Measurements from ENCODE around the gene BBOF1. TPM values are rescaled to one million over a fixed set of nuclear protein-coding genes. Genes with fewer than 3 reads are reported as not detected.
"Not testable (repeated sequence)": the region's sequence is repeated elsewhere in the genome, so short reads cannot be mapped to it uniquely, and the experiment has no call there.

BBOF1 gene
- total RNA-seq, 1 experiment from 2014 or later, result 6.8 TPM

DNA sequence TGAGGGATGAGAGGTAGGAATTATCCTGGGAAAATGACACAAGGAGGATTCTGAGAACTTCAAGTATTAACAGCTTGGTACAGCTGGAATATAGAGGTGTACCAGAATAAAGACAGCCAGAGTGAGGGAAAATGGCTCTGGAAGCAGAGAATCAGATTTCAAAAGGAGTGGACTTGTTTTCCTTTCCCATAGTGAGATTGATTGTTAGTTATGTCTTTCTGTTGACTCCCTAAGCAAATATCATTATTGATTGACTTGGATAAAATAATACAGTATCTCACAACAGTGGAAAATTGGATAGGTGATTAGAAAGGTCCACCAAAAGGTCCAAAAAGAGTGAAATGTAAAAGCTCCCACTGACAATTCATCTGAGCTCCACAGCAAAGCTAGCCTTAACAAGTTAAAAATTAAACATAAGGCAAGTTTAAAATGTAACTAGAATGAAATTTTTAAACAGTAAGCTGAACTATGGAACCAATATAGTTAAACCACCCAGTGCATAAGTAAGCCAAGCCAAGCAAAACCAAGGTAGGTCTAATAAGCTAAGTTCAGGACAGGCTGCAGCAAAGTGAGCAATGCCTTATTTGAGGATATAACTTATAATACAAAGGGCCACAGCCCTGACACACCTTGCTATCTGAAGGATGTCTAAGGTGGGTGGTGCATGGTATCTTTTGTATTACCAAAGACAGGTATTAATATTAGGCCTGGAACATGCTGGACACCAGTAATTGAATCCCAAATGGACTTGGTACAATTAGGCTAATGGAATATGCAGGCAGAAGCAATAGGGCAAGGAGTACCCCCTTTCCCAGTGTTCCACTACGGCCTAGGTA, 21.8 kb upstream of the BBOF1 start:
- no TSS peak for BruUV-seq (replicated peaks)
- TF ChIP-seq, protein P1, sequence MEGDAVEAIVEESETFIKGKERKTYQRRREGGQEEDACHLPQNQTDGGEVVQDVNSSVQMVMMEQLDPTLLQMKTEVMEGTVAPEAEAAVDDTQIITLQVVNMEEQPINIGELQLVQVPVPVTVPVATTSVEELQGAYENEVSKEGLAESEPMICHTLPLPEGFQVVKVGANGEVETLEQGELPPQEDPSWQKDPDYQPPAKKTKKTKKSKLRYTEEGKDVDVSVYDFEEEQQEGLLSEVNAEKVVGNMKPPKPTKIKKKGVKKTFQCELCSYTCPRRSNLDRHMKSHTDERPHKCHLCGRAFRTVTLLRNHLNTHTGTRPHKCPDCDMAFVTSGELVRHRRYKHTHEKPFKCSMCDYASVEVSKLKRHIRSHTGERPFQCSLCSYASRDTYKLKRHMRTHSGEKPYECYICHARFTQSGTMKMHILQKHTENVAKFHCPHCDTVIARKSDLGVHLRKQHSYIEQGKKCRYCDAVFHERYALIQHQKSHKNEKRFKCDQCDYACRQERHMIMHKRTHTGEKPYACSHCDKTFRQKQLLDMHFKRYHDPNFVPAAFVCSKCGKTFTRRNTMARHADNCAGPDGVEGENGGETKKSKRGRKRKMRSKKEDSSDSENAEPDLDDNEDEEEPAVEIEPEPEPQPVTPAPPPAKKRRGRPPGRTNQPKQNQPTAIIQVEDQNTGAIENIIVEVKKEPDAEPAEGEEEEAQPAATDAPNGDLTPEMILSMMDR (conservative IDR thresholded peaks at IDR 0.05), result no peak

DNA sequence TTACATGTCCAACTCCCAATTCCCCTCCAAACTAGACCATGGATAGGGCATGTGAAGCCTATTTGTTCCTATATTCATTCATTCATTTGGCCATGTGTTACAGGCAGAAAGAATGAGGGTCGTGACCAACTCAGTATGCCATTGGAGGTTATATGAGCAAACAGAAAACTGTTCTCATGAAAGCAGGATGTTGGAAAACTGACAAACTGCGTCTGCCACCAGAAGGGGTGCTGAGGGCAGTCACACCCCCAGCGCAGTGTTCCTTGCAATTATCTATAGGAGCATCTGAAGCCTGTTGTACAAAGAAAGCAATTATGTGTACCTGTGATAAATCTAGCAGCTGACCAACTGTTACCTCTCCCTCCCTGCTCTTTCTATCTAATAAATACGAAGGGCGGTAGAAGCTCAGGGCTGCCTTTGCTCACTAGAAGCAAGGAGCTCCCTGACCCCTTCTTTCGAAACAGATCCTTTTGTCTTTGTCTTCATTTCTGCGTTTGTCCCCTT, 21.2 kb upstream of the BBOF1 start:
- Histone ChIP-seq H3K27me3 (ENCODE audit: insufficient read depth, low read depth) (no peaks in the 10 kb centered on the region), H4K20me1 (ENCODE audit: insufficient read depth) (no peaks in the 10 kb centered on the region), H2AFZ (no peak overlapping the region), H3K4me1 (replicated peaks; ENCODE audit: insufficient read depth) (0 out of 2 replicates have a peak, but pooled peaks cover 4% of the 10 kb centered on the region), H3K27ac (no peak overlapping the region), H3K9me2 (ENCODE audit: insufficient read depth) (no peaks in the 10 kb centered on the region), H3K36me3 (ENCODE audit: low read depth) (no peaks in the 10 kb centered on the region), H3K9me3 (ENCODE audit: insufficient read depth, low read depth) (no peaks in the 10 kb centered on the region), H3K79me2 (ENCODE audit: low read depth) (no peaks in the 10 kb centered on the region), H3K4me3 (no peak overlapping the region), H3K4me2 (no peak overlapping the region), H3F3A (ENCODE audit: insufficient read depth, low read depth) (peaks cover 3% of the 10 kb centered on the region; the same call in 1 of the 2 replicates)
- POLR2A ChIA-PET (ENCODE audit: unreplicated experiment), result no interaction called here
- BruUV-seq (replicated peaks), result no TSS peak
- no peak for DNase-seq
- intact Hi-C loops (cut with micrococcal nuclease; ENCODE audit: unreplicated experiment), result no loop called here
- CTCF ChIA-PET, result no interaction called here
- TF ChIP-seq EZH2 (IDR thresholded peaks at IDR 0.05; ENCODE audit: low read depth), result no peak
- TF ChIP-seq, protein P1 (conservative IDR thresholded peaks at IDR 0.05), result no peak

More for the DNA sequence above, 21.8 kb upstream of the BBOF1 start:
- H3K27me3 ChIP-seq (ENCODE audit: insufficient read depth, low read depth), result no peaks in the 10 kb centered on the region
- H2AFZ ChIP-seq, result no peak overlapping the region
- no peaks in the 10 kb centered on the region for H3K9me2 ChIP-seq (ENCODE audit: insufficient read depth)
- no peak overlapping the region for H3K4me2 ChIP-seq
- intact Hi-C loops (cut with micrococcal nuclease; ENCODE audit: unreplicated experiment), result no loop called here
- CTCF ChIA-PET, result no interaction called here
- H3K27ac ChIP-seq, result no peak overlapping the region
- H3K4me1 ChIP-seq (replicated peaks; ENCODE audit: insufficient read depth), result 0 out of 2 replicates have a peak, but pooled peaks cover 4% of the 10 kb centered on the region
- POLR2A ChIA-PET (ENCODE audit: unreplicated experiment), result no interaction called here
- H3F3A ChIP-seq (ENCODE audit: insufficient read depth, low read depth), result peaks cover 3% of the 10 kb centered on the region; the same call in 1 of the 2 replicates
- no peaks in the 10 kb centered on the region for H4K20me1 ChIP-seq (ENCODE audit: insufficient read depth)
- H3K4me3 ChIP-seq, result no peak overlapping the region
- no peak for DNase-seq
- H3K36me3 ChIP-seq (ENCODE audit: low read depth), result no peaks in the 10 kb centered on the region
- no peaks in the 10 kb centered on the region for H3K9me3 ChIP-seq (ENCODE audit: insufficient read depth, low read depth)
- H3K79me2 ChIP-seq (ENCODE audit: low read depth), result no peaks in the 10 kb centered on the region

DNA sequence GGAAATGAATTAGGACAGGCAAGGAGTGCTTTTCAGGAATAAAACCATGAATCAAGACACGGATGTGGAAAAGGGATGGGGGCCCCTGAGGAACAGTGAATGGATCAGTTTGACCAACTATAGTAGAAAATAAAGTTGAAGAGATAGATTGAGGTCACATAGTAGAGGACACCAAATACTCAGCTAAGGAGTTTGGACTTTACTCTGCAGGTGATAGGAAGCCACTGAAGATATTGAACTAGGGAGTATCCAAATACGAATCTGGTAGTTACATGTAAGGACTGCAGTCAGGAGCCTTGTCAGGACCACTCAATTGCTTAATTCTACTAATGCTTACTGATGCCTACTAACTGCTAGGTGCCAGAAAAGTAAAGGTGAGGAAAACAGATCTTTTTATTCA, 20.4 kb upstream of the BBOF1 start:
- BruUV-seq (replicated peaks), result no TSS peak
- H3K9me3 ChIP-seq (ENCODE audit: insufficient read depth, low read depth), result no peaks in the 10 kb centered on the region
- intact Hi-C loops (cut with micrococcal nuclease; ENCODE audit: unreplicated experiment), result no loop called here
- H3K27me3 ChIP-seq (ENCODE audit: insufficient read depth, low read depth), result no peaks in the 10 kb centered on the region
- no peaks in the 10 kb centered on the region for H3K9me2 ChIP-seq (ENCODE audit: insufficient read depth)
- H3F3A ChIP-seq (ENCODE audit: insufficient read depth, low read depth), result no peaks in the 10 kb centered on the region; the same call in 1 of the 2 replicates
- no peak for DNase-seq
- H3K36me3 ChIP-seq (ENCODE audit: low read depth), result no peaks in the 10 kb centered on the region
- ChIA-PET POLR2A (ENCODE audit: unreplicated experiment) (no interaction called here), CTCF (interaction anchor here (0.6 kb wide), 1 partner anchor 19 kb away, joined by 6 read pairs; no protein-coding TSS in a partner anchor)
- H2AFZ ChIP-seq, result no peak overlapping the region
- H3K79me2 ChIP-seq (ENCODE audit: low read depth), result no peaks in the 10 kb centered on the region
- H3K4me2 ChIP-seq, result no peak overlapping the region
- 0 out of 2 replicates have a peak, but pooled peaks cover under 1% of the 10 kb centered on the region for H3K4me1 ChIP-seq (replicated peaks; ENCODE audit: insufficient read depth)
- TF ChIP-seq, protein P1 (conservative IDR thresholded peaks at IDR 0.05), result no peak
- no peak for TF ChIP-seq EZH2 (IDR thresholded peaks at IDR 0.05; ENCODE audit: low read depth)
- H4K20me1 ChIP-seq (ENCODE audit: insufficient read depth), result no peaks in the 10 kb centered on the region
- no peak overlapping the region for H3K27ac ChIP-seq
- H3K4me3 ChIP-seq, result no peak overlapping the region

DNA sequence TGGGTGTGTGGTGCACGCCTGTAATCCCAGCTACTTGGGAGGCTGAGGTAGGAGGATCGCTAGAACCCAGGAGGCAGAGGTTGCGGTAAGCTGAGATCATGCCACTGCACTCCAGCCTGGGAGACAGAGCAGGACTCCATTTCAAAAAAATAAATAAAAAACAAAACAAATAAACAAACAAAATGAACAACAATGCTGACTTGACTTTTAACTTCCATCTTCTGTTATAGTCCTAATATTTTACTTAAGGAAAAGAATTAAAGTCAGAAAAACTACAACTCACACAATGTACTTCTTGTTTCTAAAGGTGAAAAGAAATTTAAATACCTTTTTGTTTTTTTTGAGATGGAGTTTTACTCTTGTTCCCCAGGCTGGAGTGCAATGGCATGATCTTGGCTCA, 13.5 kb upstream of the BBOF1 start:
- H3K9me2 ChIP-seq (ENCODE audit: insufficient read depth); H3K4me1 ChIP-seq (replicated peaks; ENCODE audit: insufficient read depth); H3K27me3 ChIP-seq (ENCODE audit: insufficient read depth, low read depth); H2AFZ ChIP-seq; H3K79me2 ChIP-seq (ENCODE audit: low read depth); DNase-seq; BruUV-seq (replicated peaks); CTCF ChIA-PET; H3K4me3 ChIP-seq; H3K9me3 ChIP-seq (ENCODE audit: insufficient read depth, low read depth); H3F3A ChIP-seq (ENCODE audit: insufficient read depth, low read depth); H3K4me2 ChIP-seq; H3K36me3 ChIP-seq (ENCODE audit: low read depth); POLR2A ChIA-PET (ENCODE audit: unreplicated experiment); intact Hi-C loops (cut with micrococcal nuclease; ENCODE audit: unreplicated experiment); H4K20me1 ChIP-seq (ENCODE audit: insufficient read depth); H3K27ac ChIP-seq: not testable (repeated sequence)

Measured in PC-9 (cell line).